ENCODE measurements around the gene USP49. TPM values are rescaled to one million over a fixed set of nuclear protein-coding genes. Genes with fewer than 3 reads are reported as not detected.

Gene USP49
- total and polyA plus RNA-seq, 2 of the 13 experiments (the other 11 are each of a cell fraction or from before 2014, with no cell fraction given), result 2.9 to 4.3 TPM

- TF ChIP-seq ZNF550 (CRISPR knock-in tag; IDR thresholded peaks at IDR 0.05; ENCODE audit: borderline replicate concordance) (no peak), ZFP91 (CRISPR knock-in tag; IDR thresholded peaks at IDR 0.05; ENCODE audit: borderline replicate concordance) (peak; percentile 65; the same call in 1 of the 2 replicates), PATZ1 (CRISPR knock-in tag; IDR thresholded peaks at IDR 0.05) (peak; percentile 58), GATAD2A (CRISPR knock-in tag; IDR thresholded peaks at IDR 0.05) (peak; percentile 89), EZH2 (conservative IDR thresholded peaks at IDR 0.05; ENCODE audit: low read depth, low read length) (no peak), ZNF329 (CRISPR knock-in tag; IDR thresholded peaks at IDR 0.05; ENCODE audit: low read depth) (no peak), SNAPC5 (CRISPR knock-in tag; IDR thresholded peaks at IDR 0.05; ENCODE audit: borderline replicate concordance) (0 out of 2 replicates have a peak, but pooled peaks have one; percentile 23), ZBTB34 (CRISPR knock-in tag; IDR thresholded peaks at IDR 0.05) (0 out of 2 replicates have a peak, but pooled peaks have one; percentile 38), AHR (CRISPR knock-in tag; IDR thresholded peaks at IDR 0.05) (no peak), SP4 (CRISPR knock-in tag; IDR thresholded peaks at IDR 0.05) (peak; percentile 66), ZNF24 (IDR thresholded peaks at IDR 0.05) (no peak), TERF1 (CRISPR knock-in tag; IDR thresholded peaks at IDR 0.05) (no peak), ZNF7 (CRISPR knock-in tag; IDR thresholded peaks at IDR 0.05) (0 out of 2 replicates have a peak, but pooled peaks have one; percentile 23), AKAP8 (CRISPR knock-in tag; IDR thresholded peaks at IDR 0.05) (no peak), CEBPG (CRISPR knock-in tag; IDR thresholded peaks at IDR 0.05) (peak; percentile 97), NFYB (CRISPR knock-in tag; IDR thresholded peaks at IDR 0.05) (no peak), DDIT3 (CRISPR knock-in tag; IDR thresholded peaks at IDR 0.05) (no peak), ZNF264 (CRISPR knock-in tag; IDR thresholded peaks at IDR 0.05) (no peak)
These were observed 153.3 kb downstream of the USP49 start (continued) for GRCh38 chr6:41741625-41742490.
